ENCODE results near the gene FAM200C. TPM values are rescaled to one million over a fixed set of nuclear protein-coding genes. Genes with fewer than 3 reads are reported as not detected.

The FAM200C gene
- total RNA-seq, 1 donor from 2014 or later: 3.2 TPM

GRCh38 chr5:160363660-160364395 lies 36.0 kb downstream of the FAM200C start:
- Mint-ChIP-seq H3K9me3 (ENCODE audit: unreplicated experiment) (no peaks in the 10 kb centered on the region), H3K4me1 (ENCODE audit: unreplicated experiment) (peaks cover 4% of the 10 kb centered on the region), H3K4me3 (ENCODE audit: unreplicated experiment) (no peak overlapping the region), H3K36me3 (ENCODE audit: low read depth, unreplicated experiment) (no peaks in the 10 kb centered on the region), H3K27me3 (ENCODE audit: unreplicated experiment) (no peaks in the 10 kb centered on the region), H3K27ac (ENCODE audit: unreplicated experiment) (no peak overlapping the region)
- no peak for DNase-seq (ENCODE audit: low spot score)
- TF ChIP-seq CTCF (IDR thresholded peaks at IDR 0.05; ENCODE audit: unreplicated experiment): no peak

- Mint-ChIP-seq H3K27ac (ENCODE audit: unreplicated experiment) (no peak overlapping the region), H3K27me3 (ENCODE audit: unreplicated experiment) (no peaks in the 10 kb centered on the region)
Measured at GRCh38 chr5:160363211-160363610, 36.6 kb downstream of the FAM200C start.

DNA sequence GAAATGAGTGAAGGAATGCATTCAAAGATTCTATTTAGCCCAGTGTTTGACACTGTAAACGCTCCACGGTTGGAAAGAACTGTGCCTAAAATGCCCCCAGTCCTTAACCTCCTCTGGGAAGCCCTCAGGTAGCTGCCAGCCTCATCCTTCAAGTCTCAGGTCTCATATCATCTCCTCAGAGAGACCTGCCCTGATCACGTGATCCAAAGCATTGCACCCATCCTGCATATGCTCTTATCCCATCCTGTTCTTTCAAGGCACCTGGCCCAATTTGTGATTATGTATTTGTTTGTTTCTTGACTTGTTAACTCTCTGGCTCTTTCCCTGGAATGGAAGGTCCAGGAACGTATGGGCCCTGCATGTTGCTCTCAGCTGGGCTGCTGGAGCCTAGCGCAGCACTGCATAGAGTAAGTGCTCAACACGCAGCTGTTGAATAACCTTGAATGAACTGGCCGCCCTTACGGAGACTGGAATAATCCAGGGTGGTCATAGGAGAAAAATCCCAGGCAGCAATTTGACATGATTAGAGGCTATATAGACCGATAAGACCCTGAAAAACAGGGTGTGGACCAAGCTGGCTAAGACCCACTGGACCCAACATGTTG lies 38.1 kb downstream of the FAM200C start:
- Mint-ChIP-seq H3K4me1 (ENCODE audit: unreplicated experiment) (peaks cover 4% of the 10 kb centered on the region), H3K27ac (ENCODE audit: unreplicated experiment) (no peak overlapping the region), H3K27me3 (ENCODE audit: unreplicated experiment) (peaks cover 6% of the 10 kb centered on the region), H3K9me3 (ENCODE audit: unreplicated experiment) (no peaks in the 10 kb centered on the region), H3K36me3 (ENCODE audit: low read depth, unreplicated experiment) (no peaks in the 10 kb centered on the region), H3K4me3 (ENCODE audit: unreplicated experiment) (no peak overlapping the region)
- no peak for DNase-seq (ENCODE audit: low spot score)
- TF ChIP-seq CTCF (IDR thresholded peaks at IDR 0.05; ENCODE audit: unreplicated experiment): no peak

More at GRCh38 chr5:160363211-160363610, 36.6 kb downstream of the FAM200C start:
- Mint-ChIP-seq H3K4me1 (ENCODE audit: unreplicated experiment) (peaks cover 4% of the 10 kb centered on the region), H3K9me3 (ENCODE audit: unreplicated experiment) (no peaks in the 10 kb centered on the region), H3K4me3 (ENCODE audit: unreplicated experiment) (no peak overlapping the region), H3K36me3 (ENCODE audit: low read depth, unreplicated experiment) (no peaks in the 10 kb centered on the region)
- no peak for TF ChIP-seq CTCF (IDR thresholded peaks at IDR 0.05; ENCODE audit: unreplicated experiment)
- DNase-seq (ENCODE audit: low spot score): no peak

DNA sequence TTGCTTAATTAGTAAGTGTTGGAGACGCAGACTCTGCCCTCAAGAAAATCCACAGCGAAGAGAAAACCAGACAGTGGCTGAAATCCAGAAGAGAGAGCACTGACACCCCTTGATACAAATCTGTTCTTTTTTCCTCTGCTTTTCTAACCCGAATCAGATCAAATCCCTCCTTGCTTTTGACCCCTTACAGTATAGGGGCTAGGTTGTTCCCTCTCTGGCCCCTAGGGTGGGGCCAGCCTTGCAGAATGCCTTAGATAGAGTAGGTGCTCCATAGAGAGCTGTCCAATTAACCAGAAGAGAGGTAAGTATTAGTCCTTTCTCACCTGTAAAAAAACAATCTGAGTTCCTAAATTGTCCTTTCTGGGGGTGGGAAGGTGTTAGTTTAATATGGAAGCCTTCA lies 39.5 kb downstream of the FAM200C start:
- no peak for DNase-seq (ENCODE audit: low spot score)
- H3K27me3 Mint-ChIP-seq (ENCODE audit: unreplicated experiment): peaks cover 8% of the 10 kb centered on the region

More for the DNA sequence above, 39.5 kb downstream of the FAM200C start:
- TF ChIP-seq CTCF (IDR thresholded peaks at IDR 0.05; ENCODE audit: unreplicated experiment): no peak
- Mint-ChIP-seq H3K36me3 (ENCODE audit: low read depth, unreplicated experiment) (no peaks in the 10 kb centered on the region), H3K4me1 (ENCODE audit: unreplicated experiment) (peaks cover 4% of the 10 kb centered on the region), H3K9me3 (ENCODE audit: unreplicated experiment) (no peaks in the 10 kb centered on the region), H3K27ac (ENCODE audit: unreplicated experiment) (no peak overlapping the region), H3K4me3 (ENCODE audit: unreplicated experiment) (no peak overlapping the region)
